CD8-positive, alpha-beta memory T cell (primary cell): Measurements from ENCODE around the gene ANAPC15. TPM values are rescaled to one million over a fixed set of nuclear protein-coding genes. Genes with fewer than 3 reads are reported as not detected.
A peak's percentile ranks its signal among the peaks of the same experiment; 100 is the strongest.
"Not testable (repeated sequence)": the region's sequence is repeated elsewhere in the genome, so short reads cannot be mapped to it uniquely, and the experiment has no call there.

Experiments used
- CTCF ChIA-PET: fragments of 350-600 bp; sonication (Branson Sonifier 250); formaldehyde crosslinking; loops from one replicate; lab custom pipeline; 2021; ENCODE audit warnings: antibody characterized with exemption; lab: Charles Lee
- POLR2A ChIA-PET: fragments of 350-600 bp; sonication (Branson Sonifier 250); formaldehyde crosslinking; loops from one replicate; lab custom pipeline; 2021; ENCODE audit warnings: antibody characterized with exemption; lab: Charles Lee
- DNase-seq, 5 donors: peaks; one replicate each; pipeline versions ENCODE4 v3.0.0 to v3.0.0-alpha.2; 2020 to 2022; ENCODE audit warnings: mixed read lengths in 1 of 5
- H3K27ac ChIP-seq: one replicate; pipeline ENCODE4 v1.7.0; 2013; ENCODE audit warnings: low read depth, mild to moderate bottlenecking, low read length, moderate library complexity
- H3K27me3 ChIP-seq: 2 replicates; pipeline ENCODE4 v1.7.0; 2013; ENCODE audit warnings: low read length, mild to moderate bottlenecking; ENCODE audit not compliant: insufficient read depth, poor library complexity, severe bottlenecking
- H3K36me3 ChIP-seq: 2 replicates; pipeline ENCODE4 v1.7.0; 2013; ENCODE audit warnings: mild to moderate bottlenecking, low read length, moderate library complexity; ENCODE audit not compliant: insufficient read depth
- H3K4me1 ChIP-seq: 2 replicates; pipeline ENCODE4 v1.7.0; 2013; ENCODE audit warnings: mild to moderate bottlenecking, low read length, moderate library complexity; ENCODE audit not compliant: insufficient read depth
- H3K4me3 ChIP-seq: 2 replicates; pipeline ENCODE4 v1.7.0; 2013; ENCODE audit warnings: mild to moderate bottlenecking, low read length
- H3K9me3 ChIP-seq: 2 replicates; pipeline ENCODE4 v1.7.0; 2013; ENCODE audit warnings: mild to moderate bottlenecking, low read length
- H3K27ac Mint-ChIP-seq, 8 donors: one replicate each; pipeline ENCODE4 v1.8.0; 2020 to 2021; ENCODE audit warnings: mixed read lengths in 8 of 8, mild to moderate bottlenecking in 6 of 8, inconsistent platforms in 3 of 8, moderate library complexity in 3 of 8
- H3K27me3 Mint-ChIP-seq, 2 donors: one replicate each; pipeline ENCODE4 v1.8.0; 2020 to 2021; ENCODE audit warnings: mixed read lengths in 2 of 2, mild to moderate bottlenecking in 1 of 2, moderate library complexity in 1 of 2
- H3K36me3 Mint-ChIP-seq, 3 donors: one replicate each; pipeline ENCODE4 v1.8.0; 2020 to 2021; ENCODE audit warnings: mixed read lengths in 3 of 3, inconsistent platforms in 1 of 3, mild to moderate bottlenecking in 1 of 3
- H3K4me1 Mint-ChIP-seq, 3 donors: one replicate each; pipeline ENCODE4 v1.8.0; 2020 to 2021; ENCODE audit warnings: mixed read lengths in 3 of 3, inconsistent platforms in 1 of 3, mild to moderate bottlenecking in 1 of 3
- H3K4me3 Mint-ChIP-seq, 7 donors: one replicate each; pipeline ENCODE4 v1.8.0; 2020 to 2021; ENCODE audit warnings: mixed read lengths in 7 of 7, mild to moderate bottlenecking in 6 of 7, moderate library complexity in 4 of 7, inconsistent platforms in 2 of 7
- H3K9me3 Mint-ChIP-seq, 5 donors: one replicate each; pipeline ENCODE4 v1.8.0; 2020 to 2022; ENCODE audit warnings: mixed read lengths in 5 of 5, mild to moderate bottlenecking in 3 of 5, moderate library complexity in 2 of 5, inconsistent platforms in 1 of 5
- polyA plus RNA-seq: library from polyadenylated mRNA; unstranded; fragments of 300-500 nt; fragmentation: Illumina TruSeq; gene quantifications from one replicate; pipeline ENCODE4 v1.2.3, GENCODE V29; 2021
- total RNA-seq, 2 experiments: library from RNA; stranded (reverse); gene quantifications; one replicate each; pipeline ENCODE4 v1.2.3, GENCODE V29; 2021

ANAPC15 gene
- total and polyA plus RNA-seq, 3 experiments from 2014 or later: 63.3 to 79.0 (median 66.2) TPM

GRCh38 chr11:72136684-72137262 is 24.3 kb upstream of the ANAPC15 start:
- no peaks in the 10 kb centered on the region for H3K27me3 ChIP-seq
- peaks cover 0 to 2% (median 0%) of the 10 kb centered on the region in 5 donors for H3K9me3 Mint-ChIP-seq
- peak overlapping the region in 2 of 8 donors; percentile 47 to 64 for H3K27ac Mint-ChIP-seq
- H3K27ac ChIP-seq: no peak overlapping the region
- H3K36me3 Mint-ChIP-seq: no peaks in the 10 kb centered on the region
- no peak overlapping the region for H3K4me3 ChIP-seq
- H3K4me1 ChIP-seq: no peaks in the 10 kb centered on the region
- DNase-seq: no peak
- peaks cover 14 to 17% of the 10 kb centered on the region in 2 donors for H3K27me3 Mint-ChIP-seq
- ChIA-PET POLR2A (no interaction called here), CTCF (no interaction called here)
- peaks cover 0 to 9% (median 0%) of the 10 kb centered on the region in 3 donors for H3K4me1 Mint-ChIP-seq
- H3K9me3 ChIP-seq: no peaks in the 10 kb centered on the region
- H3K36me3 ChIP-seq: no peaks in the 10 kb centered on the region
- H3K4me3 Mint-ChIP-seq: no peak overlapping the region

- POLR2A ChIA-PET: no interaction called here
Measured at GRCh38 chr11:72135891-72136683, 23.6 kb upstream of the ANAPC15 start.

GRCh38 chr11:72135473-72135872 is 23.0 kb upstream of the ANAPC15 start, which contains the start of gene FOLR3:
Gene FOLR3, plus strand, starts transcription at chr11:72135725. Its CDS starts 228 bp downstream, at chr11:72135953.
- peak within 1 kb of the TSS in 1 of 8 donors; percentile 14 for H3K27ac Mint-ChIP-seq
- H3K27me3 ChIP-seq, H3K27ac ChIP-seq, H3K4me3 ChIP-seq, H3K36me3 ChIP-seq, DNase-seq, H3K36me3 Mint-ChIP-seq, H3K9me3 Mint-ChIP-seq, H3K4me1 ChIP-seq, H3K9me3 ChIP-seq, H3K4me3 Mint-ChIP-seq, POLR2A ChIA-PET, H3K4me1 Mint-ChIP-seq: not testable (repeated sequence)
- H3K27me3 Mint-ChIP-seq: peaks cover 15 to 23% of the 10 kb centered on the region in 2 donors
- CTCF ChIA-PET: interaction anchor here (2.0 kb wide), 1 partner anchor 8 kb away, joined by 4 read pairs; no protein-coding TSS in a partner anchor

More at GRCh38 chr11:72135891-72136683, 23.6 kb upstream of the ANAPC15 start:
- Histone ChIP-seq H3K36me3 (no peaks in the 10 kb centered on the region), H3K9me3 (no peaks in the 10 kb centered on the region), H3K27me3 (no peaks in the 10 kb centered on the region), H3K27ac (no peak overlapping the region), H3K4me3 (no peak overlapping the region), H3K4me1 (no peaks in the 10 kb centered on the region)
- Mint-ChIP-seq H3K27me3 (peaks cover 17 to 23% of the 10 kb centered on the region in 2 donors), H3K36me3 (no peaks in the 10 kb centered on the region), H3K27ac (no peak overlapping the region), H3K4me1 (peaks cover 0 to 3% (median 0%) of the 10 kb centered on the region in 3 donors), H3K4me3 (no peak overlapping the region), H3K9me3 (peaks cover 0 to 2% (median 0%) of the 10 kb centered on the region in 5 donors)
- DNase-seq: no peak
- CTCF ChIA-PET: interaction anchor here (2.0 kb wide), 1 partner anchor 8 kb away, joined by 4 read pairs; no protein-coding TSS in a partner anchor

- Mint-ChIP-seq H3K9me3 (peaks cover 9 to 16% (median 13%) of the 10 kb centered on the region in 5 donors), H3K27me3 (peaks cover 18 to 28% of the 10 kb centered on the region in 2 donors), H3K27ac (peak overlapping the region in 1 of 8 donors; percentile 1), H3K4me3 (no peak overlapping the region), H3K4me1 (no peaks in the 10 kb centered on the region), H3K36me3 (peaks cover 0 to 17% (median 3%) of the 10 kb centered on the region in 3 donors)
- no peak for DNase-seq
- H3K27ac ChIP-seq: no peak overlapping the region
- no peaks in the 10 kb centered on the region for H3K36me3 ChIP-seq
- H3K9me3 ChIP-seq: peaks cover 4% of the 10 kb centered on the region
- ChIA-PET POLR2A (no interaction called here), CTCF (interaction anchor here (1.1 kb wide), 1 partner anchor 12 kb away, joined by 3 read pairs; no protein-coding TSS in a partner anchor)
- H3K4me1 ChIP-seq: no peaks in the 10 kb centered on the region
- no peaks in the 10 kb centered on the region for H3K27me3 ChIP-seq
- H3K4me3 ChIP-seq: no peak overlapping the region
Measured at GRCh38 chr11:72132646-72133045, 20.2 kb upstream of the ANAPC15 start.

GRCh38 chr11:72129381-72129780 is 16.9 kb upstream of the ANAPC15 start:
- Mint-ChIP-seq H3K9me3 (peaks cover 9 to 18% (median 15%) of the 10 kb centered on the region in 5 donors), H3K36me3 (peaks cover 0 to 18% (median 3%) of the 10 kb centered on the region in 3 donors), H3K27me3 (peaks cover 18 to 30% of the 10 kb centered on the region in 2 donors), H3K27ac (no peak overlapping the region), H3K4me3 (no peak overlapping the region), H3K4me1 (no peaks in the 10 kb centered on the region)
- no peak overlapping the region for H3K4me3 ChIP-seq
- H3K27me3 ChIP-seq: no peaks in the 10 kb centered on the region
- ChIA-PET POLR2A (no interaction called here), CTCF (no interaction called here)
- no peak for DNase-seq
- peaks cover 4% of the 10 kb centered on the region for H3K9me3 ChIP-seq
- no peaks in the 10 kb centered on the region for H3K4me1 ChIP-seq
- H3K27ac ChIP-seq: no peak overlapping the region
- H3K36me3 ChIP-seq: no peaks in the 10 kb centered on the region

- Histone ChIP-seq H3K9me3 (peaks cover 4% of the 10 kb centered on the region), H3K4me3 (no peak overlapping the region), H3K27me3 (no peaks in the 10 kb centered on the region), H3K36me3 (no peaks in the 10 kb centered on the region), H3K4me1 (no peaks in the 10 kb centered on the region), H3K27ac (no peak overlapping the region)
- ChIA-PET POLR2A (no interaction called here), CTCF (interaction anchor here (1.0 to 1.3 kb wide), 2 partner anchors 37 to 103 kb away, joined by 3 to 5 read pairs; no protein-coding TSS in a partner anchor)
- Mint-ChIP-seq H3K9me3 (peaks cover 9 to 18% (median 15%) of the 10 kb centered on the region in 5 donors), H3K4me1 (no peaks in the 10 kb centered on the region), H3K4me3 (no peak overlapping the region), H3K27me3 (peaks cover 12 to 29% of the 10 kb centered on the region in 2 donors), H3K27ac (no peak overlapping the region), H3K36me3 (peaks cover 0 to 18% (median 3%) of the 10 kb centered on the region in 3 donors)
- no peak for DNase-seq
Measured at GRCh38 chr11:72127923-72128322, 15.4 kb upstream of the ANAPC15 start.

- no peak overlapping the region for H3K27ac Mint-ChIP-seq
- Histone ChIP-seq H3K4me1 (no peaks in the 10 kb centered on the region), H3K4me3 (no peak overlapping the region), H3K27me3 (no peaks in the 10 kb centered on the region), H3K27ac (no peak overlapping the region), H3K9me3 (peaks cover 4% of the 10 kb centered on the region), H3K36me3 (no peaks in the 10 kb centered on the region)
- DNase-seq: no peak
- peaks cover 6 to 24% of the 10 kb centered on the region in 2 donors for H3K27me3 Mint-ChIP-seq
- CTCF ChIA-PET: no interaction called here
- no peak overlapping the region for H3K4me3 Mint-ChIP-seq
- H3K4me1 Mint-ChIP-seq: no peaks in the 10 kb centered on the region
- POLR2A ChIA-PET: no interaction called here
- peaks cover 9 to 18% (median 15%) of the 10 kb centered on the region in 5 donors for H3K9me3 Mint-ChIP-seq
- H3K36me3 Mint-ChIP-seq: peaks cover 0 to 18% (median 4%) of the 10 kb centered on the region in 3 donors
Measured at GRCh38 chr11:72125956-72126355, 13.5 kb upstream of the ANAPC15 start.

GRCh38 chr11:72124046-72124445 is 11.6 kb upstream of the ANAPC15 start:
- no peaks in the 10 kb centered on the region for H3K27me3 ChIP-seq
- Mint-ChIP-seq H3K27ac (peak overlapping the region in 1 of 8 donors; percentile 26), H3K27me3 (peaks cover 6 to 33% of the 10 kb centered on the region in 2 donors), H3K4me1 (no peaks in the 10 kb centered on the region), H3K4me3 (no peak overlapping the region), H3K9me3 (peaks cover 7 to 15% (median 12%) of the 10 kb centered on the region in 5 donors), H3K36me3 (peaks cover 0 to 15% (median 4%) of the 10 kb centered on the region in 3 donors)
- H3K36me3 ChIP-seq: no peaks in the 10 kb centered on the region
- no peaks in the 10 kb centered on the region for H3K4me1 ChIP-seq
- ChIA-PET POLR2A (no interaction called here), CTCF (no interaction called here)
- no peak for DNase-seq
- peaks cover 4% of the 10 kb centered on the region for H3K9me3 ChIP-seq
- H3K27ac ChIP-seq: no peak overlapping the region
- H3K4me3 ChIP-seq: no peak overlapping the region
